ENCODE measurements around the gene PRKN.

PRKN gene

DNA sequence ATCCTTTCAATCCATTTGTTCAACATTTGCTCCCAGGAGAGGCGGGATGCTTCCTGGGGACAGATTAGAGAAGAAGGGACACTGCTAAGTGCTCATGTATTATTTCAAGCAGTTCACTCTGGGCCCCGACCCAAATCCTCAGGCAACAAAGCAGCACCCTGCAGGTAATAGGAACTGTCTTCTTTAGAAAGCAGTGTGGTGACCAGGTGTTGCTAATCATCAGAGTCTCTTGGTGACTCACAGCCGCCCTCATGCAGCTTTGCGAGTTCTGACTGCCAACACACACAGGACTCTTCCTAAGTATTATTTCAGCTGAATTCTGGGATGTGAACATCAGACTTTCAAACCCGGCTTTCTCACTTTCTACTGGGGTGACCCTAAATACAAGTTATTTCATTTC is 356.4 kb downstream of the PRKN start:
- Histone ChIP-seq H3K4me1 (ENCODE audit: control insufficient read depth, insufficient read depth, low read length) (no peaks in the 10 kb centered on the region), H3K27me3 (ENCODE audit: control insufficient read depth, insufficient read depth, low read length) (no peaks in the 10 kb centered on the region), H3K9ac (ENCODE audit: low read length) (no peak overlapping the region), H3K27ac (ENCODE audit: low read depth, low read length) (no peak overlapping the region), H3K4me3 (ENCODE audit: low read length) (no peak overlapping the region), H3K36me3 (ENCODE audit: control insufficient read depth, insufficient read depth, low read length) (no peaks in the 10 kb centered on the region)

DNA sequence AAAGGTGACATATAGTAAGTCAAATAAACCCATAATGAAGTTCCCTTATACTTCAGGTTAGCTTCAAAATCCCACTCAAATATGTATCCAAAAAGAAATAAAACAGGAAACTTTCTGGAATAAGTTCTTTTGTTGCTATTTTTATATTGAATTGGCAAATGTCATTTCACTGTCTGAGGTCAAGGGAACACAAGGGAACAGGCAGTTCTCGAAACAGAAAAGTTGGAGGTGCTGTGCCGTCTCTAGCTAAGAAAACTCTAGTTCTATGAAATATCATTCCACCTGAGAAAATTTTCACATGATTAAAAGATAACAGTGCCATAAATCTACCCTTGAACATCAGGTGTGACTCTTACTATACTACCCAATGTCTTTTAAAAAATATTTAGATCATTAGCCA is 358.5 kb downstream of the PRKN start:
- Histone ChIP-seq H3K9ac (ENCODE audit: low read length) (no peak overlapping the region), H3K27me3 (ENCODE audit: control insufficient read depth, insufficient read depth, low read length) (no peaks in the 10 kb centered on the region), H3K4me3 (ENCODE audit: low read length) (no peak overlapping the region), H3K4me1 (ENCODE audit: control insufficient read depth, insufficient read depth, low read length) (no peaks in the 10 kb centered on the region), H3K36me3 (ENCODE audit: control insufficient read depth, insufficient read depth, low read length) (no peaks in the 10 kb centered on the region), H3K27ac (ENCODE audit: low read depth, low read length) (no peak overlapping the region)

DNA sequence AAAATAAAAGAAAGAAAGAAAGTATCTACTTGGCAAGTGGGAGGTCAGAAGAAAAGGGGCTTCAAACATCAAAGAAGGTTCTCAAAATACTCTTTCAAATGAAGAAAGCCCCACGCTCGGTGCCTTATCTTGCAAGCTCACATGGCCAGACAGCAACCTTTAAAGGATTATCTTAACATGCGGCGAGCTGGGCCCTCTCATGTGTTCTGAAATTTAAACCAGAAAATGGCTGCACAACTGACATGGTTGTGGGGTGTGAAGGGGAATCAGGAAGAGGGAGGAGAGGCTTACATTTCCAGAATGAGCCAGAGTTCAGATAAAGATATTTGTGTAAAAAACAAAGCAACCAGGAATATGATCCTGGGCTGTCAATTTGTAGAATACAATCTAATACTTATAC is 363.1 kb downstream of the PRKN start:
- Histone ChIP-seq H3K27ac (ENCODE audit: low read depth, low read length) (no peak overlapping the region), H3K9ac (ENCODE audit: low read length) (no peak overlapping the region), H3K4me3 (ENCODE audit: low read length) (no peak overlapping the region), H3K36me3 (ENCODE audit: control insufficient read depth, insufficient read depth, low read length) (no peaks in the 10 kb centered on the region), H3K4me1 (ENCODE audit: control insufficient read depth, insufficient read depth, low read length) (no peaks in the 10 kb centered on the region), H3K27me3 (ENCODE audit: control insufficient read depth, insufficient read depth, low read length) (no peaks in the 10 kb centered on the region)

DNA sequence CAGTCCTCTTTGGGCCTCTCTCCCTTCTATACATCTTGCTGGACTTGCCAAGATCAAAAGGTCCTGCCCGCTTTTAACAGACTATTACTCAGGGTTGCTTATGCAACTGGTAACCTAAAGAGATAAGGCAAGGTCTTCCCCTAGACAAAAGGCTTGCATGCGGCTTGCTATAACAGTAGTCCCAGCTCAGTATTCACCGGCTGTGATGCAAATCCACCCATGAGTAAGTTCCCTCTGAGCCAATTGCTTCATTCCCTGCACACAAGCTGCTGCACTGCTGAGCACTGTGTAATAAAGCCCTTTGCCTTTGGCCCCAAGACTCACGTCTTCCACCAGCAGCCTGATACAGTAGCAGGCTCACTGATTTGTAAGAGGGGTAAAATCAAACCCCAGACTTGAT is 363.8 kb downstream of the PRKN start:
- Histone ChIP-seq H3K36me3 (ENCODE audit: control insufficient read depth, insufficient read depth, low read length) (no peaks in the 10 kb centered on the region), H3K4me3 (ENCODE audit: low read length) (no peak overlapping the region), H3K27ac (ENCODE audit: low read depth, low read length) (no peak overlapping the region), H3K4me1 (ENCODE audit: control insufficient read depth, insufficient read depth, low read length) (no peaks in the 10 kb centered on the region), H3K9ac (ENCODE audit: low read length) (no peak overlapping the region), H3K27me3 (ENCODE audit: control insufficient read depth, insufficient read depth, low read length) (no peaks in the 10 kb centered on the region)

DNA sequence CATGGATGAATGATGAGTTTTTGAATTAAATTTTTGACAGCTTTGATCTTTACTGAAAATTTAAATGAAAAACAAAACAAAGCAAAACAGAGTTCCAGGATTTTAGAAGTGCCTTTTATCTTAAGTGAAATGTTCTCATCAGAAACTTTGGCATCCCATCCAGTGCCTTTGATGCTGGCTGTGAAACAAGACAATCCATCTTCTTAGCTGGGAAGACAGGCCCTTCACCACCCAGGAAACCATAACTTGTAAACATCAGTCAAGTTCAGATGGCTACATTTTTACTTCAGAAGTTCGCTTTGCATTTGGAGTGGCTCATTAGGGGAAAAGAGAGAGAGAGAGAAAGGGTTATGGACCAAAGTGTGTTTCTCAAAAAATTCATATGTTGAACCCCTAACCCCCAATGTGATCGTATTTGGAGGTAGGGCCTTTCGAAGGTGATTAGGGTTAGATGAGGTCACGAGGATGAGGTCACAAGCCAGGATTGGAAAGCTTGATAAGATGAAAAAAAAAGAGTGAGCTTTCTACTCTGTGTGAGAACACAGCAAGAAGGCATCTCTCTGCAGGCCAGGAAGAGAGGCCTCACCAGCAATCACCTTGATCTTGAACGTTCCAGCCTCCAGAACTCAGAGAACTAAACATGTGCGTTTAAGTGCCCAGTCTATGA is 366.5 kb downstream of the PRKN start:
- no peaks in the 10 kb centered on the region for H3K27me3 ChIP-seq (ENCODE audit: control insufficient read depth, insufficient read depth, low read length)
- no peak overlapping the region for H3K27ac ChIP-seq (ENCODE audit: low read depth, low read length)
- no peaks in the 10 kb centered on the region for H3K4me1 ChIP-seq (ENCODE audit: control insufficient read depth, insufficient read depth, low read length)
- no peaks in the 10 kb centered on the region for H3K36me3 ChIP-seq (ENCODE audit: control insufficient read depth, insufficient read depth, low read length)
- H3K4me3 ChIP-seq (ENCODE audit: low read length): no peak overlapping the region
- H3K9ac ChIP-seq (ENCODE audit: low read length): no peak overlapping the region

GRCh38 chr6:162358625-162359024 is 368.9 kb downstream of the PRKN start:
- Histone ChIP-seq H3K27ac (ENCODE audit: low read depth, low read length) (no peak overlapping the region), H3K9ac (ENCODE audit: low read length) (no peak overlapping the region), H3K27me3 (ENCODE audit: control insufficient read depth, insufficient read depth, low read length) (no peaks in the 10 kb centered on the region), H3K4me3 (ENCODE audit: low read length) (no peak overlapping the region), H3K36me3 (ENCODE audit: control insufficient read depth, insufficient read depth, low read length) (no peaks in the 10 kb centered on the region), H3K4me1 (ENCODE audit: control insufficient read depth, insufficient read depth, low read length) (no peaks in the 10 kb centered on the region)

DNA sequence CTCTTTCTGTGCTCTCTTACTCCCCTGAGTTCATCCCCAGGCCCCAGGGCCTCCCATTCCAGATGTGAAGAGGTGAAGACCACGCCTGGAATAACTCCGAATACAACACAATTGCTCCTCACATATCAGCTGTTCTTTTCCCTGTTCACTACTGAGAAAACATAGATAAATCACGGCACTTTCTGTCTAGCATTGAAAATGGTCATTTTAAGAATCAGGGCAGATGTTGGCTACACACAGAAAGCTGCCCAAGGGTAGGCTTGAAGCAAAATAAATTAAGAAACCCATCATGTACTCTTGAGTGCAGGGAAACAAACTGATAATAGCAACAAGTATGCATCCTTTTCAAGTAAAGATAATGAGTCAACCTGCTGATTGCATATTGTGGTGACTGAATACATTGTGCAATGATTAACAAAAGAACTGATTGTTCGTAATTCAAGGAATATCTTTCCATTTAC is 382.5 kb downstream of the PRKN start:
- no peak overlapping the region for H3K27ac ChIP-seq (ENCODE audit: low read depth, low read length)
- H3K4me3 ChIP-seq (ENCODE audit: low read length): no peak overlapping the region
- H3K4me1 ChIP-seq (ENCODE audit: control insufficient read depth, insufficient read depth, low read length): no peaks in the 10 kb centered on the region
- no peak overlapping the region for H3K9ac ChIP-seq (ENCODE audit: low read length)
- no peaks in the 10 kb centered on the region for H3K36me3 ChIP-seq (ENCODE audit: control insufficient read depth, insufficient read depth, low read length)
- H3K27me3 ChIP-seq (ENCODE audit: control insufficient read depth, insufficient read depth, low read length): no peaks in the 10 kb centered on the region

GRCh38 chr6:162344646-162345010 is 382.9 kb downstream of the PRKN start:
- Histone ChIP-seq H3K4me3 (ENCODE audit: low read length) (no peak overlapping the region), H3K4me1 (ENCODE audit: control insufficient read depth, insufficient read depth, low read length) (no peaks in the 10 kb centered on the region), H3K27me3 (ENCODE audit: control insufficient read depth, insufficient read depth, low read length) (no peaks in the 10 kb centered on the region), H3K36me3 (ENCODE audit: control insufficient read depth, insufficient read depth, low read length) (no peaks in the 10 kb centered on the region), H3K9ac (ENCODE audit: low read length) (no peak overlapping the region), H3K27ac (ENCODE audit: low read depth, low read length) (no peak overlapping the region)

- H3K4me3 ChIP-seq (ENCODE audit: low read length): no peak overlapping the region
- H3K36me3 ChIP-seq (ENCODE audit: control insufficient read depth, insufficient read depth, low read length): no peaks in the 10 kb centered on the region
- H3K27ac ChIP-seq (ENCODE audit: low read depth, low read length): no peak overlapping the region
- H3K27me3 ChIP-seq (ENCODE audit: control insufficient read depth, insufficient read depth, low read length): no peaks in the 10 kb centered on the region
- H3K9ac ChIP-seq (ENCODE audit: low read length): no peak overlapping the region
- H3K4me1 ChIP-seq (ENCODE audit: control insufficient read depth, insufficient read depth, low read length): no peaks in the 10 kb centered on the region
Measured at GRCh38 chr6:162343936-162344645, 383.5 kb downstream of the PRKN start.

DNA sequence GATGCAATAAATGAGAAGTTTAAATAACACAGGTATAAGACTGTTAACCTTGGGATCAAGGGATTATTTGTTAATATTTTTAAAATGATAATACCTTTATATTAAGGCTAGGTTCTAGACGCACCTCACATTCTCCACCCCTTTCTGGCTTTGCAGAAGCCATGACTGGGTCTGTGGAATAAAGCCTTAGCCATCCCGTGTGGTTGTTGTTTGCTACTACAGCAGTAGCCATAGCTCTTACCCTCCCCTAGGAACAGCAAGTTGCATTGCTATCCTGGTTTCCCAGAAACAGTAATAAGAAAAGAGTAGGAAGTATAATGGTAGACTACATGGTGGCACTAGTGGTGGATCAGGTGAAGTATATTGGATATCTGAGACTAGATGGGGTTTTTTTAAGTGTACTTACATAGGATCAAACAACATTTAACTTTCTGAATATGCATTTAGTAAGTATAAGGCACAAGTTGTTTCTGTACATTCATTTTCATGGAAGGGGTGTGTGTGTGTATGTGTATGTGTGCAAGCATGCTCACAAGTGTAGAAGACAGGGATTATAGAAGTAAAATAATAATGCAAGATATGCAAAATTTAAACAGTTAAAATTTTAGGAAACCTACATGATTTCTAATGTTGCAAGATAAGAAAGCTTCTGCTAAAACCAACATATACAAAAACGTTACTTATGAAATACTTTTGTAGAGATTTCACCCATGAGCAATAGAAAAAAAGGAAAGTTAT is 384.2 kb downstream of the PRKN start:
- Histone ChIP-seq H3K9ac (ENCODE audit: low read length) (no peak overlapping the region), H3K27me3 (ENCODE audit: control insufficient read depth, insufficient read depth, low read length) (no peaks in the 10 kb centered on the region), H3K27ac (ENCODE audit: low read depth, low read length) (no peak overlapping the region), H3K4me1 (ENCODE audit: control insufficient read depth, insufficient read depth, low read length) (no peaks in the 10 kb centered on the region), H3K4me3 (ENCODE audit: low read length) (no peak overlapping the region), H3K36me3 (ENCODE audit: control insufficient read depth, insufficient read depth, low read length) (no peaks in the 10 kb centered on the region)

DNA sequence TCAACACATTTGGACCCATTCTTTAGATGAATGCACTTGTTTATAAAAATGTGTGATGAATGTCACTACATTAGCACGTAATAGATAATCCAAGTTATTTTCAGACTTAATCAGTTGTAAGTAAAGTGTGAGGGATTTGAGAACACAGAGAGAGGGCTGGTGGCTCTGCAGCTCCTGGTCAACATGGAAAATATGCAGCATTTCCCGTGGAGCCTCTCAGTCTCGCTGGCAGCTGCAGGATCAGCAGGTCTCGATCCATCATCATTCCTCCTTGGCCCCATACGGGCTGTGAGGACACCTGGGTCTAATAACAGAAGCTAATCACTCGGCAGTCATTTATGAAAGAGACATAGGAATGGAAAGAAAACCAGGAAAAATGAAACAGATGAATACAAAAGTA is 390.2 kb downstream of the PRKN start:
- Histone ChIP-seq H3K36me3 (ENCODE audit: control insufficient read depth, insufficient read depth, low read length) (no peaks in the 10 kb centered on the region), H3K27ac (ENCODE audit: low read depth, low read length) (no peak overlapping the region), H3K9ac (ENCODE audit: low read length) (no peak overlapping the region), H3K27me3 (ENCODE audit: control insufficient read depth, insufficient read depth, low read length) (no peaks in the 10 kb centered on the region), H3K4me1 (ENCODE audit: control insufficient read depth, insufficient read depth, low read length) (no peaks in the 10 kb centered on the region), H3K4me3 (ENCODE audit: low read length) (no peak overlapping the region)

DNA sequence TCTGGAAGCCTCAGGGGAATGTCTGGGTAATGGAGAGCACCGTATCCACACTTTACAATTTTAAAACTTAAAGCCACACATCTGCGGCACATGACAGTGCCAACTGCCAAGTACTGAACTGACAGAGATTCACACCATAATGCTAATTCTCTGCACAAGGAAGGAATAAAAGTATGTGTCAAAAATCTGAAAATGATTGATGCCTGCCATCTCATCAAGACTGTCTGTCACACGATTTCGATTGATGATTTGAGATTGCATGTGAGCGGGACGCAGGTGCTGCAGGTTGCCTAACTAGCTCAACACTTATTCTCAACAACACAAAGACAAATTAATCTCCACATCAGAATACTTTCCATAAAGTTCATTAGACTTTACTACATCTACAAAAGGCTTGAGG is 391.2 kb downstream of the PRKN start:
- Histone ChIP-seq H3K27me3 (ENCODE audit: control insufficient read depth, insufficient read depth, low read length) (no peaks in the 10 kb centered on the region), H3K9ac (ENCODE audit: low read length) (no peak overlapping the region), H3K36me3 (ENCODE audit: control insufficient read depth, insufficient read depth, low read length) (no peaks in the 10 kb centered on the region), H3K4me1 (ENCODE audit: control insufficient read depth, insufficient read depth, low read length) (no peaks in the 10 kb centered on the region), H3K27ac (ENCODE audit: low read depth, low read length) (no peak overlapping the region), H3K4me3 (ENCODE audit: low read length) (no peak overlapping the region)
